ENCODE results near the gene FERMT1.
"Not testable (repeated sequence)": the region's sequence is repeated elsewhere in the genome, so short reads cannot be mapped to it uniquely, and the experiment has no call there.

The FERMT1 gene

GRCh38 chr20:6116758-6117157 is 6.1 kb downstream of the FERMT1 start:
- DNase-seq (ENCODE audit: low read depth): no peak

GRCh38 chr20:6115221-6115895 is 7.5 kb downstream of the FERMT1 start:
- DNase-seq (ENCODE audit: low read depth): no peak

- DNase-seq (ENCODE audit: low read depth): no peak
These were observed 8.1 kb downstream of the FERMT1 start for GRCh38 chr20:6114696-6115095.

- no peak for DNase-seq (ENCODE audit: low read depth)
These were observed 8.9 kb downstream of the FERMT1 start for GRCh38 chr20:6113951-6114350.

- DNase-seq (ENCODE audit: low read depth): not testable (repeated sequence)
These were observed 9.9 kb downstream of the FERMT1 start for GRCh38 chr20:6112965-6113364.

GRCh38 chr20:6108330-6108729 is 14.5 kb downstream of the FERMT1 start:
- no peak for DNase-seq (ENCODE audit: low read depth)

GRCh38 chr20:6104493-6105188 is 18.2 kb downstream of the FERMT1 start:
- DNase-seq (ENCODE audit: low read depth): no peak

GRCh38 chr20:6103301-6103700 is 19.5 kb downstream of the FERMT1 start:
- no peak for DNase-seq (ENCODE audit: low read depth)

- DNase-seq (ENCODE audit: low read depth): no peak
These were observed 21.5 kb downstream of the FERMT1 start for GRCh38 chr20:6101346-6101745.

- DNase-seq (ENCODE audit: low read depth): no peak
These were observed 22.6 kb downstream of the FERMT1 start for GRCh38 chr20:6100246-6100645.

- no peak for DNase-seq (ENCODE audit: low read depth)
These were observed 23.0 kb downstream of the FERMT1 start for GRCh38 chr20:6099819-6100218.

GRCh38 chr20:6095409-6095808 is 27.4 kb downstream of the FERMT1 start:
- no peak for DNase-seq (ENCODE audit: low read depth)

- DNase-seq (ENCODE audit: low read depth): no peak
These were observed 28.3 kb downstream of the FERMT1 start for GRCh38 chr20:6094565-6094964.

- no peak for DNase-seq (ENCODE audit: low read depth)
These were observed 28.8 kb downstream of the FERMT1 start for GRCh38 chr20:6094063-6094462.

- no peak for DNase-seq (ENCODE audit: low read depth)
These were observed 31.2 kb downstream of the FERMT1 start for GRCh38 chr20:6091661-6092060.

GRCh38 chr20:6086868-6087267 is 36.0 kb downstream of the FERMT1 start:
- no peak for DNase-seq (ENCODE audit: low read depth)

GRCh38 chr20:6083926-6084325 is 38.9 kb downstream of the FERMT1 start:
- no peak for DNase-seq (ENCODE audit: low read depth)

- peak; percentile 81 for DNase-seq (ENCODE audit: low read depth)
These were observed 41.6 kb downstream of the FERMT1 start for GRCh38 chr20:6081236-6081635.

GRCh38 chr20:6079016-6079415 is 43.8 kb downstream of the FERMT1 start:
- DNase-seq (ENCODE audit: low read depth): no peak

- no peak for DNase-seq (ENCODE audit: low read depth)
These were observed 47.2 kb downstream of the FERMT1 start for GRCh38 chr20:6075428-6076219.

GRCh38 chr20:6074784-6075183 is 48.0 kb downstream of the FERMT1 start:
- no peak for DNase-seq (ENCODE audit: low read depth)

GRCh38 chr20:6074145-6074561 is 48.7 kb downstream of the FERMT1 start:
- no peak for DNase-seq (ENCODE audit: low read depth)

All from fibroblast of gingiva (primary cell).